Ishikawa (cell line): ENCODE results near the gene BRD9.

ENCODE experiments used
- CEBPB ChIP-seq: IDR thresholded peaks from 2 replicates; pipeline ENCODE4 v1.6.1; 2012
- CREB1 ChIP-seq: IDR thresholded peaks from 2 replicates; pipeline ENCODE4 v1.6.1; 2012; ENCODE audit warnings: low read depth
- EGR1 ChIP-seq: IDR thresholded peaks from 2 replicates; pipeline ENCODE4 v1.6.1; 2012
- EP300 ChIP-seq: IDR thresholded peaks from 2 replicates; pipeline ENCODE4 v1.6.1; 2012; ENCODE audit warnings: borderline replicate concordance
- FOXM1 ChIP-seq: IDR thresholded peaks from 2 replicates; pipeline ENCODE4 v1.6.1; 2012; ENCODE audit warnings: low read depth, borderline replicate concordance
- NFIC ChIP-seq: IDR thresholded peaks from 2 replicates; pipeline ENCODE4 v1.6.1; 2012
- RAD21 ChIP-seq: IDR thresholded peaks from 2 replicates; pipeline ENCODE4 v1.6.1; 2012; ENCODE audit warnings: low read depth
- TAF1 ChIP-seq: IDR thresholded peaks from 2 replicates; pipeline ENCODE4 v1.6.1; 2012; ENCODE audit warnings: low read depth, mild to moderate bottlenecking
- TCF12 ChIP-seq: IDR thresholded peaks from 2 replicates; pipeline ENCODE4 v1.6.1; 2012; ENCODE audit warnings: low read depth
- TEAD4 ChIP-seq: IDR thresholded peaks from 2 replicates; pipeline ENCODE4 v1.6.1; 2012
- YY1 ChIP-seq: IDR thresholded peaks from 2 replicates; pipeline ENCODE4 v1.6.1; 2012; ENCODE audit warnings: low read depth
- ZBTB7A ChIP-seq: IDR thresholded peaks from 2 replicates; pipeline ENCODE4 v1.6.1; 2012; ENCODE audit warnings: low read depth
- TF ChIP-seq, protein P1 (sequence below): IDR thresholded peaks from 2 replicates; pipeline ENCODE4 v1.6.1; 2012
- TF ChIP-seq, protein P2 (sequence below): IDR thresholded peaks from 2 replicates; pipeline ENCODE4 v1.6.1; 2012
- TF ChIP-seq, protein P3 (sequence below): IDR thresholded peaks from 2 replicates; pipeline ENCODE4 v1.6.1; 2012; ENCODE audit warnings: low read depth, mild to moderate bottlenecking

BRD9 gene

DNA sequence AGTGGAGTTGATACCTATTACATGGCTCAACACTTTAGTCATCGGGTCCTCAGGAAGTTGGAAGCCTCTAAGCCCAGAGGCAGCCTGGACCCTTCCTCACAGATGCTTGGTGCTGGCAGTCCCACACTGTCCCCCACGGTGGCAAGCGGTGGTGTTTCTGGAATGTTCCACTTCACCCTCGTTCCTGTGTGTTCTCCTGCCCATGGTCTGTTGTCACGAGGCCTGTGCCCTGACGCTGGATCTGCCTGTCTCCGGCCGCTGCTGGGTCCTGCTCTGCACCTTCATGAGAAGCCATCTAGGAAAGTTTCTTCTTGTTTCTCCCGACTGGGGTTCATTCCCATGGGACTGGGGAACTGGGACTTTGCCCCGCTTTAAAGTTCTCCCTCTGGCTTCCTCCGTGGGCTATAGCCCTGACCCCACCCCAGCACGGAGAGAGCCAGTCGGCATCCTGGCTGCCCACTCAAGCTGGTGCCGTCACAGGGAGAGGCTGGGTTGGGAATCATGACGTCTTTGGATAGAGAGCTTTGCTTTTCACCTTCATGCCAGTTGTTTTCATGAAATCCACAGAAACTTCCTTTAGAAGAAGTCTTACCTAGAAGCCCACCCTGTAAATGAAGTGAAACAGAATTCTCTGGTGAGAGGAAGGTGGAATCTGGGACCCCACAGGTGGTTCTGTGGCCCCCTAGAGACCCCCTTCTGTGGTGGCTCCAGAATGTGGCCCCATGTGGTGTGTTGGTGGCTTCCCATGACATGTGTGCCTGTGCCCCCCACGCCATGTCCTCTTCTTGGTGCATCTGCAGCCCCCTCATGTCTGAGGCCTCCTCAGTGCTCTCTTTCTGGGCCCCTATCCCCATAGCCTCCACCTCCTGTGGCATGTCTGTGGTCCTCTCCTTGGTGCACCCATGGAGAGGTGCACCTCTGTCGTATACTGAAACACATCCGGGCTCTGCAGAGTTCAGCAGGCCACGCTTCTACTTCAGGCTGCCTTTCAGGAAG, 43.8 kb upstream of the BRD9 start:
- no peak for TF ChIP-seq CEBPB
- TF ChIP-seq FOXM1, result no peak
- no peak for TF ChIP-seq ZBTB7A
- no peak for TF ChIP-seq RAD21
- no peak for TF ChIP-seq TEAD4
- TF ChIP-seq, protein P1, sequence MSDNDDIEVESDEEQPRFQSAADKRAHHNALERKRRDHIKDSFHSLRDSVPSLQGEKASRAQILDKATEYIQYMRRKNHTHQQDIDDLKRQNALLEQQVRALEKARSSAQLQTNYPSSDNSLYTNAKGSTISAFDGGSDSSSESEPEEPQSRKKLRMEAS, result no peak
- TF ChIP-seq EGR1, result no peak
- no peak for TF ChIP-seq NFIC
- no peak for TF ChIP-seq TCF12
- TF ChIP-seq CREB1, result no peak
- TF ChIP-seq, protein P2, sequence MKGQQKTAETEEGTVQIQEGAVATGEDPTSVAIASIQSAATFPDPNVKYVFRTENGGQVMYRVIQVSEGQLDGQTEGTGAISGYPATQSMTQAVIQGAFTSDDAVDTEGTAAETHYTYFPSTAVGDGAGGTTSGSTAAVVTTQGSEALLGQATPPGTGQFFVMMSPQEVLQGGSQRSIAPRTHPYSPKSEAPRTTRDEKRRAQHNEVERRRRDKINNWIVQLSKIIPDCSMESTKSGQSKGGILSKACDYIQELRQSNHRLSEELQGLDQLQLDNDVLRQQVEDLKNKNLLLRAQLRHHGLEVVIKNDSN, result no peak
- no peak for TF ChIP-seq TAF1
- TF ChIP-seq EP300, result no peak

DNA sequence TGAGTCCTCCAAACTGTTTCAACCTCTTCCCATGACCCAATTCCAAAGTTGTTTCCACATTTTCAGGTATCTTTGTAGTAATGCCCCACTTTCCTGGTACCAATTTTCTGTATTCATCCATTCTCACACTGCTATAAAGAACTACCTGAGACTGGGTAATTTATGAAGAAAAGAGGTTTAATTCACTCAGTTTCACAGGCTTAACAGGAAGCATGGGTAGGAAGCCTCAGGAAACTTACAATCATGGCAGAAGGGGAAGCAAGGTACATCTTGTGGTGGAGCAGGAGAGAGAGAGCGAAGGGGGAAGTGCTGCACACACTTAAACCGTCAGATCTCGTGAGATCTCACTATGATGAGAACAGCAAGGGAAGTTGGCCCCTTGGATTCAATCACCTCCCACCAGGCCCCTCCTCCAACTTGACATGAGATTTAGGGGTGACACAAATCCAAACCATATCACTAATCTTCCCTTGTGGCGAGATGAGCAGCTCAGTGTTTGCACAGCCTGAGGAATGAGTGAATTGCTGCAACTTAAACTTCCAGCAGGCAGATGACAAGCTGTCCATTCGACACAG, 43.0 kb upstream of the BRD9 start:
- TF ChIP-seq FOXM1 (no peak), ZBTB7A (no peak), NFIC (no peak), TCF12 (no peak), TAF1 (no peak), TEAD4 (no peak), YY1 (no peak), CREB1 (no peak), CEBPB (no peak), EP300 (no peak), RAD21 (no peak), EGR1 (no peak)
- TF ChIP-seq, protein P3, sequence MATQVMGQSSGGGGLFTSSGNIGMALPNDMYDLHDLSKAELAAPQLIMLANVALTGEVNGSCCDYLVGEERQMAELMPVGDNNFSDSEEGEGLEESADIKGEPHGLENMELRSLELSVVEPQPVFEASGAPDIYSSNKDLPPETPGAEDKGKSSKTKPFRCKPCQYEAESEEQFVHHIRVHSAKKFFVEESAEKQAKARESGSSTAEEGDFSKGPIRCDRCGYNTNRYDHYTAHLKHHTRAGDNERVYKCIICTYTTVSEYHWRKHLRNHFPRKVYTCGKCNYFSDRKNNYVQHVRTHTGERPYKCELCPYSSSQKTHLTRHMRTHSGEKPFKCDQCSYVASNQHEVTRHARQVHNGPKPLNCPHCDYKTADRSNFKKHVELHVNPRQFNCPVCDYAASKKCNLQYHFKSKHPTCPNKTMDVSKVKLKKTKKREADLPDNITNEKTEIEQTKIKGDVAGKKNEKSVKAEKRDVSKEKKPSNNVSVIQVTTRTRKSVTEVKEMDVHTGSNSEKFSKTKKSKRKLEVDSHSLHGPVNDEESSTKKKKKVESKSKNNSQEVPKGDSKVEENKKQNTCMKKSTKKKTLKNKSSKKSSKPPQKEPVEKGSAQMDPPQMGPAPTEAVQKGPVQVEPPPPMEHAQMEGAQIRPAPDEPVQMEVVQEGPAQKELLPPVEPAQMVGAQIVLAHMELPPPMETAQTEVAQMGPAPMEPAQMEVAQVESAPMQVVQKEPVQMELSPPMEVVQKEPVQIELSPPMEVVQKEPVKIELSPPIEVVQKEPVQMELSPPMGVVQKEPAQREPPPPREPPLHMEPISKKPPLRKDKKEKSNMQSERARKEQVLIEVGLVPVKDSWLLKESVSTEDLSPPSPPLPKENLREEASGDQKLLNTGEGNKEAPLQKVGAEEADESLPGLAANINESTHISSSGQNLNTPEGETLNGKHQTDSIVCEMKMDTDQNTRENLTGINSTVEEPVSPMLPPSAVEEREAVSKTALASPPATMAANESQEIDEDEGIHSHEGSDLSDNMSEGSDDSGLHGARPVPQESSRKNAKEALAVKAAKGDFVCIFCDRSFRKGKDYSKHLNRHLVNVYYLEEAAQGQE, result no peak
- TF ChIP-seq, protein P1, result no peak
- TF ChIP-seq, protein P2, result no peak

GRCh38 chr5:934381-934967, 41.9 kb upstream of the BRD9 start:
- peak; percentile 43 for TF ChIP-seq RAD21

DNA sequence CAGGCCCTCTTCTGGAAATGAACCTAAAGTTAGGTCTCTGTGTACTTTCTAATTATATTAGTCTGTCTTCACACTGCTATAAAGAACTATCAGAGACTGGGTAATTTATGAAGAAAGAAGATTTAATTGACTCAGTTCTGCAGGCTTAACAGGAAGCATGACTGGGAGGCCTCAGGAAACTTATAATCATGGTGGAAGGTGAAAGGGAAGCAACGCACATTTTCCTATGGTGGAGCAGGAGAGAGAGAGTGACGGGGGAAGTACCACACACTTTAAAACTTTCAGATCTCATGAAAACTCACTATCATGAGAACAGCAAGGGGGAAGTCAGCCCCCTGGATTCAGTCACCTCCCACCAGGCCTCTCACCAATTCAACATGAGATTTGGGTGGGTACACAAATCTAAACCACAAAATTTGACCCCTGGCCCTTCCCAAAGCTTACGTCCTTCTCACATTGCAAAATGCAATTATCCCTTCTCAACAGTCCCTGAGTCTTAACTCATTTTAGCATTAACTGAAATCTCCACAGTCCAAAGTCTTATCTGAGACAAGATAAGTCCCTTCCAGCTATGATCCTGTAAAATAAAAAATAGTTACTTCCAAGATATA, 40.8 kb upstream of the BRD9 start:
- TF ChIP-seq EGR1, result no peak
- TF ChIP-seq CEBPB, result no peak
- TF ChIP-seq, protein P2, result no peak
- no peak for TF ChIP-seq FOXM1
- TF ChIP-seq, protein P3, result no peak
- TF ChIP-seq TCF12, result no peak
- TF ChIP-seq RAD21, result no peak
